ENCODE data around the gene NUDT11. TPM values are rescaled to one million over a fixed set of nuclear protein-coding genes. Genes with fewer than 3 reads are reported as not detected.
"Not testable (repeated sequence)": the region's sequence is repeated elsewhere in the genome, so short reads cannot be mapped to it uniquely, and the experiment has no call there.

The NUDT11 gene
- total RNA-seq, 3 donors from 2014 or later (not counting 1 experiment from before 2014, with no cell fraction given) = 2.7 to 3.1 (median 2.8) TPM

DNA sequence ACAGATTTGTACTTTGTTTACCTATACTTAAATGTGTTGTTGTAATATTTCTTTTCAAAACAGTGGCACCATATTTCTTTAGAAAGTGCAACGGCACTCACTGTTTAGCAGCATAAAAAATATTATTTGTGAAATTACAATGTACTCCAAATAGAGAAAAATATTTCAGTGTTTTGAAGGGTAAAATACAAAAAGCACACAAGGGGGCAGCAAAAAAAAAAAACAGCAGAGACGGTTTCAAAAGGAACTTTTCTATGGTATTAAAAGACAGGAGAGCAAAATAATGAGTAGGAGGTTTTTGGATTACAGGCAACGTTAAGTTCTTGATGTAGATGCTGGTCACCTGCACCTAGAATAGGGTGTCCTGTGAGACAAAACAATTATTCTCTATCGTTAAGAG lies 2.0 kb downstream of the NUDT11 start:
- Mint-ChIP-seq H3K27me3 (ENCODE audit: low read depth in 2 of 2) (peaks cover 7 to 30% of the 10 kb centered on the region in 2 donors), H3K27ac (no peak overlapping the region), H3K4me3 (peak overlapping the region; percentile 39), H3K36me3 (no peaks in the 10 kb centered on the region), H3K9me3 (no peaks in the 10 kb centered on the region), H3K4me1 (peaks cover 12 to 14% of the 10 kb centered on the region in 2 donors)
- Histone ChIP-seq H3K4me1 (ENCODE audit: control insufficient read depth, insufficient read depth, low read length) (peaks cover 2% of the 10 kb centered on the region), H3K27ac (ENCODE audit: low read length) (no peak overlapping the region), H3K27me3 (ENCODE audit: control insufficient read depth, insufficient read depth, low read length) (peaks cover 2% of the 10 kb centered on the region), H3K9me3 (ENCODE audit: control insufficient read depth, insufficient read depth, low read length) (no peaks in the 10 kb centered on the region), H3K4me3 (ENCODE audit: low read length) (no peak overlapping the region), H3K36me3 (ENCODE audit: control insufficient read depth, insufficient read depth, low read length) (no peaks in the 10 kb centered on the region)
- ATAC-seq (no peak), DNase-seq (peak in 1 of 2 donors; percentile 1)
- WGBS (ENCODE audit: insufficient coverage) = 10% methylated on average over 2 of the region's 4 CpGs
- intact Hi-C loops (cut with micrococcal nuclease) = no loop called here
- TF ChIP-seq, protein P1, sequence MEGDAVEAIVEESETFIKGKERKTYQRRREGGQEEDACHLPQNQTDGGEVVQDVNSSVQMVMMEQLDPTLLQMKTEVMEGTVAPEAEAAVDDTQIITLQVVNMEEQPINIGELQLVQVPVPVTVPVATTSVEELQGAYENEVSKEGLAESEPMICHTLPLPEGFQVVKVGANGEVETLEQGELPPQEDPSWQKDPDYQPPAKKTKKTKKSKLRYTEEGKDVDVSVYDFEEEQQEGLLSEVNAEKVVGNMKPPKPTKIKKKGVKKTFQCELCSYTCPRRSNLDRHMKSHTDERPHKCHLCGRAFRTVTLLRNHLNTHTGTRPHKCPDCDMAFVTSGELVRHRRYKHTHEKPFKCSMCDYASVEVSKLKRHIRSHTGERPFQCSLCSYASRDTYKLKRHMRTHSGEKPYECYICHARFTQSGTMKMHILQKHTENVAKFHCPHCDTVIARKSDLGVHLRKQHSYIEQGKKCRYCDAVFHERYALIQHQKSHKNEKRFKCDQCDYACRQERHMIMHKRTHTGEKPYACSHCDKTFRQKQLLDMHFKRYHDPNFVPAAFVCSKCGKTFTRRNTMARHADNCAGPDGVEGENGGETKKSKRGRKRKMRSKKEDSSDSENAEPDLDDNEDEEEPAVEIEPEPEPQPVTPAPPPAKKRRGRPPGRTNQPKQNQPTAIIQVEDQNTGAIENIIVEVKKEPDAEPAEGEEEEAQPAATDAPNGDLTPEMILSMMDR (IDR thresholded peaks at IDR 0.05) = no peak

DNA sequence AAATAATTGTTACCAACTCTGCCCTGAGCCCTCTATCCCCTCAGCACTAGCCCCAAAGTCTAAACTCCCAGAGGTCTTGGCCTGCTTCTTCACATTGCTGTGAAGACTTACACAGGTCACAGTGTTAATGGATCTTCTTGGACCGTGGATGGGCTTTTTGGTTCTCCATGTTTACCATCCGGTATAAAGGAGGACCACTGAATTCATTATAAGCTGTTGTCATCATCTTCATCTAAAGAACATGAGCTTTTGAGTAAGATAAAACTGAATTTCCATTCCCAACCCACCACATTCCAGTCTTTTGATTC lies 8.5 kb downstream of the NUDT11 start:
- H3K4me3 ChIP-seq (ENCODE audit: low read length) = no peak overlapping the region
- intact Hi-C loops (cut with micrococcal nuclease) = no loop called here

DNA sequence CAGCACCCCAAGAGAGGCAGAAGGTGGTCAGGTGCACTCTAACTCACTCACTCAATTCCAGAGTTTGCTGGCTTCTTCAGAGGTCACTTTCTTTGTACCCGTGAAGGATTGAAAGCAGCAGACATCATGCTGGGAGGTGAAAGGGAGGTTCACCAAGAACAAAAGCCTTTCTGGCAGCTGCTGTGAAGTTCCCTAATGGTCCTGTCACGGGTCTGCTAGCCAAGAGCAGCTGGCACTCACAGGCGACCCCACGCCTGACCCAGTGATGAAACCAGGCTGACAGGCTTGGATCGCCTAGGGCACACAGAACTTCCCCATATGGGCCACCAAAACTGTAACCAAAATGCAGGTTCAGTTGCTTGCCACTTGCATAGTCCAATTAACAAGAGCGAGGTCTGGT lies 11.8 kb downstream of the NUDT11 start:
- no peaks in the 10 kb centered on the region for H3K4me1 Mint-ChIP-seq
- no peak for ATAC-seq
- TF ChIP-seq, protein P1 (IDR thresholded peaks at IDR 0.05) = no peak

More for the DNA sequence above, 8.5 kb downstream of the NUDT11 start:
- no peaks in the 10 kb centered on the region for H3K36me3 Mint-ChIP-seq
- DNase-seq (no peak), ATAC-seq (peak in 1 of 3 donors; percentile 5)
- Histone ChIP-seq H3K36me3 (ENCODE audit: control insufficient read depth, insufficient read depth, low read length) (no peaks in the 10 kb centered on the region), H3K9me3 (ENCODE audit: control insufficient read depth, insufficient read depth, low read length) (no peaks in the 10 kb centered on the region), H3K4me1 (ENCODE audit: control insufficient read depth, insufficient read depth, low read length) (no peaks in the 10 kb centered on the region), H3K27ac (ENCODE audit: low read length) (no peak overlapping the region), H3K27me3 (ENCODE audit: control insufficient read depth, insufficient read depth, low read length) (no peaks in the 10 kb centered on the region)
- TF ChIP-seq, protein P1 (IDR thresholded peaks at IDR 0.05) = no peak
- no peaks in the 10 kb centered on the region for H3K9me3 Mint-ChIP-seq
- peaks cover 2% of the 10 kb centered on the region in 2 donors for H3K27me3 Mint-ChIP-seq (ENCODE audit: low read depth in 2 of 2)
- 100% methylated on average over 1 of the region's 2 CpGs for WGBS (ENCODE audit: insufficient coverage)
- H3K27ac Mint-ChIP-seq = no peak overlapping the region
- no peak overlapping the region for H3K4me3 Mint-ChIP-seq
- H3K4me1 Mint-ChIP-seq = no peaks in the 10 kb centered on the region

DNA sequence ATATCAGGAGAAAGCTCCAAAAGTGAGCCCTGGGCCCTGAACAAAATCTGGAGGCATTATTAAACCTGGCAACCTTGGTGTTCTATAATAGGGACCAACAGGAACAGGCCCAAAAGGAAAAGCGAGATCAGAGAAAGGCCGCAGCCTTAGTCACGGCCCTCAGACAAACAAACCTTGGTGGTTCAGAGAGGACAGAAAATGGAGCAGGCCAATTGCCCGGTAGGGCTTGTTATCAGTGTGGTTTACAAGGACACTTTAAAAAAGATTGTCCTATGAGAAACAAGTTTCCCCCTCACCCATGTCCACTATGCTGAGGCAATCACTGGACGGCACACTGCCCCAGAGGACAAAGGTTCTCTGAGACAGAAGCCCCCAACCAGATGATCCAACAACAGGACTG lies 14.0 kb downstream of the NUDT11 start:
- H3K27ac ChIP-seq (ENCODE audit: low read length); H3K36me3 ChIP-seq (ENCODE audit: control insufficient read depth, insufficient read depth, low read length); H3K4me3 ChIP-seq (ENCODE audit: low read length); H3K9me3 ChIP-seq (ENCODE audit: control insufficient read depth, insufficient read depth, low read length); DNase-seq; H3K27ac Mint-ChIP-seq; H3K36me3 Mint-ChIP-seq; H3K27me3 Mint-ChIP-seq (ENCODE audit: low read depth in 2 of 2); H3K4me1 Mint-ChIP-seq; H3K27me3 ChIP-seq (ENCODE audit: control insufficient read depth, insufficient read depth, low read length); H3K9me3 Mint-ChIP-seq; ATAC-seq; intact Hi-C loops (cut with micrococcal nuclease); H3K4me1 ChIP-seq (ENCODE audit: control insufficient read depth, insufficient read depth, low read length); H3K4me3 Mint-ChIP-seq: not testable (repeated sequence)
- WGBS (ENCODE audit: insufficient coverage) = 92% methylated on average over 3 of the region's 5 CpGs

More for the DNA sequence above, 11.8 kb downstream of the NUDT11 start:
- no peak overlapping the region for H3K4me3 ChIP-seq (ENCODE audit: low read length)
- no peaks in the 10 kb centered on the region for H3K9me3 Mint-ChIP-seq
- no peaks in the 10 kb centered on the region for H3K4me1 ChIP-seq (ENCODE audit: control insufficient read depth, insufficient read depth, low read length)
- DNase-seq = no peak
- no peak overlapping the region for H3K27ac Mint-ChIP-seq
- peaks cover 0 to 2% of the 10 kb centered on the region in 2 donors for H3K27me3 Mint-ChIP-seq (ENCODE audit: low read depth in 2 of 2)
- no peaks in the 10 kb centered on the region for H3K36me3 Mint-ChIP-seq
- H3K27me3 ChIP-seq (ENCODE audit: control insufficient read depth, insufficient read depth, low read length) = no peaks in the 10 kb centered on the region
- WGBS (ENCODE audit: insufficient coverage) = 83% methylated on average over 5 of the region's 6 CpGs
- no peaks in the 10 kb centered on the region for H3K36me3 ChIP-seq (ENCODE audit: control insufficient read depth, insufficient read depth, low read length)
- no peak overlapping the region for H3K27ac ChIP-seq (ENCODE audit: low read length)
- H3K4me3 Mint-ChIP-seq = no peak overlapping the region
- H3K9me3 ChIP-seq (ENCODE audit: control insufficient read depth, insufficient read depth, low read length) = no peaks in the 10 kb centered on the region
- intact Hi-C loops (cut with micrococcal nuclease) = no loop called here

Measured in natural killer cell (primary cell).